GM19025 (cell line): ENCODE data around the gene FBRSL1.

Experiments used
- ATAC-seq: cut with Tn5 transposase; IDR thresholded peaks from one replicate; pipeline ENCODE4 v1.9.1; 2021; ENCODE audit warnings: mild to moderate bottlenecking, low read depth, moderate library complexity; ENCODE audit not compliant: unreplicated experiment

FBRSL1 gene

DNA sequence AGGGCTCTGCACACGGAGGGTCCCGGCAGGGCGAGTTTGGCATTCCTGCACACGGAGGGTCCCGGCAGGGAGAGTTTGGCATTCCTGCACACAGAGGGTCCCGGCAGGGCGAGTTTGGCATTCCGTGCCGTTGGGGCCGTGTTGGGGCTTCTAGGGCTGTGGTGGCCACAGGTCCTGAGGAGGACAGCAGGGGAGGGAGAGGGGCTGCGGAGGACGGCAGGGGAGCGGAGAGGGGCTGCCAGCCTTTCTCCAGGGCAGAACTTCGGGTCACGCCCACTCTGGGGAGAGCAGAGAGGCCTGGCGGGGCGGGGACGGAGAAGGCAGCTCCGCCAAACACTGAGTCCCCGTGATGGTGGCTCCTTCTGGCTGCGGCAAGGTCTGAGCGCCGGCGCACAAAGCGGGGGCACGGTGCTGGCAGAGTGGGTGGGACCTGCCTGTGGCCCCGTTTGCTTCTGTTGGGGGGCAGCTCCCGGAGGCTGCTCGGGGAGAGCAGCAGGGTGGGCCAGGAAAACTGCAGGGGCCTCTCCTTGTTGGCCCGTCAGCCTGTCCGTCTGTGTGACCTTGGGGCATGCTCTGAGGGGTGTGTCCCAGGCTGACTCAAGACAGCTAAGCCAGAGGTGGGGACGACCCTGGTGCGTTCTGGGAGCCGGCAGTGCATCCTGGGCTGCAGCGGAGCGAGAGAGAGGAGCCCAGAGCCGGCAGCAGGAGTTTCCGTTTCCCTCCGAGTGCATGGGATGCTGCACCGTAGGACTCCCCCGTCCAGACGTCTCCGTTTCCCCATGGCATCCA lies 60.3 kb downstream of the FBRSL1 start:
- no peak for ATAC-seq

DNA sequence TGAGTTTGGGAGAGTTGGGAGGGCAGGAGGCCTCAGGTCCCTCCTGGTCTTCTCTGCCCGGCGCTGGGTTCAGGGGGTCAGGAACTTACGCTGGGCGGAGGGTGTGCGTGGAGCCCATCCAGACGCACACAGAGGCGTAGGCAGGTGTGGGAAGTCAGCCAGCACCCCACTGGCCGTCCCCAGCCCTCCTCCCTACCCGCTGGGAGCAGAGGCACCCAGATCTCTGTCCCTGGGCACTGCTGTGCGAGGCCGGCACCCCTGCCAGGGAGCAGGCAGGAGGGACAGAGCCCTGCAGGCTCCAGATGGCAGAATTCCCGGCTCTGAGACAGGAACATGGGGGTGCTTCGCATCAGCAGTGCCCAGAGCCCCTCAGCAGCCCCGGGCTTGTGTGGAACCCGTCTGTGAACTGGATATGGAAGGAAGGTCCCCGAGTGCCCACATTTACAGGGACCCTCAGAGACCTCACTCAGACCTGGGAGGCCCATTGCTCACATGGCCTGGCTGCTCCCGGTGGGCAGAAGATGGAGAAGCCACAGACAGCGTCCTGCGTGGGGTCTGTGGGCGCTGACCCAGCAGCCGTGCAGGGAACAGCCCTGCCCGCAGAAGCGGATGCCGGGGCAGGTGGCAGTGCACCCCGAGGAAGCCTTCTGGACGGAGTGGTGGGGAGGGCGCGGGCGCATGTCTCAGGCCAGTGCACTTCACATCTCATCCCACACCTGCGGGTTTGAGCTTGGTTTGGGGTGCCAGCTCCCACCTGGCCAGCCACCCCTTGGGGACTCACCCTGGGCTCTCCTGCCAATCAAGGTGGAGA lies 61.1 kb downstream of the FBRSL1 start:
- no peak for ATAC-seq

DNA sequence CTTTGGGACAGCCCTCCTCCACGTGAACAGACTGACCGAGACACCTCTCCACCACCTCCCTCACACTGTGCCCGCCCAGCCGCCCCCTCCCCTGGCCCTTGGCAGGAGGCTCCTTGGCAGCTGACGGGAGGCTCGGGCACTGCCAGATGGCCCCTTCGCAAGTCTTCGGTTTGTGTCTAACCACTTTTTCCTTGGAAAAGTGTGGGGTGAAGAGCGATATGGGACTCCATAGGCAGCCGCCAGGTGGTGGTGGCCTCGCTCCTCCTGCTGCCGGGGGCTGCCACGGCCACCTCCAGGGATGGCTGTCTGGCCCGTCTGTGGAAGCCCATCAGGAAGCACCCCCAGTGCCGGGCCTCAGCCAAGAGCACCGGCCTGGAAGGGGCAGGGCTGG lies 61.7 kb downstream of the FBRSL1 start:
- ATAC-seq = no peak

DNA sequence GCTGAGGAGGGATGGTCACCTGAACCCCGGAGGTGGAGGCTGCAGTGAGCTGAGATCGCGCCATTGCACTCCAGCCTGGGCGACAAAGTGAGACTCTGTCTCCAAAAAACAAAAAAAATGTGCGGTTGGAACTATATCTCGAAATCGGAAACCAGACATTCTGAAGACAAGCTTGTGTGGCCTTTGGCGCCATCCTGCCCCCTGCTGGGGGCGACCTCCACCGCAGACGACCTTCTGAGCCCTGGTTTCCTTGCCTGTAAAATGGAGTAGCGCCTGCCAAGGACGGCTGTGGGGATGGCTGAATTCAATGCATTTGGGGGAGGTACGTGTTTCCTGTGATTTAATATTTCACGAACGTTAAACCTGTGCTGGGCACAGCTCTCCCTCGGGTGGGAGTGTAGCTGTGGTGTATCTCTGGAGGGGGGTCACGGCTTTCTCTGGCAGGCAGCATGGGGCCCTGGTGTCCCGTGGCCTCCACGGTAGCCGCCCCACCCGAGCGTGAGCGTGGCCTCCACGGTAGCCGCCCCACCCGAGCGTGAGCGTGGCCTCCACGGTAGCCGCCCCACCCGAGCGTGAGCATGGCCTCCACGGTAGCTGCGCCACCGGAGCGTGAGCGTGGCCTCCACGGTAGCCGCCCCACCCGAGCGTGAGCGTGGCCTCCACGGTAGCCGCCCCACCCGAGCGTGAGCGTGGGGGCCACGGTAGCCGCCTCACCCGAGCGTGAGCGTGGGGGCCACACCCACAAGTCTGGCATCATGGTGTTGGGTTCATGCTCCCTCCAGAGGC lies 65.1 kb downstream of the FBRSL1 start:
- ATAC-seq = no peak

DNA sequence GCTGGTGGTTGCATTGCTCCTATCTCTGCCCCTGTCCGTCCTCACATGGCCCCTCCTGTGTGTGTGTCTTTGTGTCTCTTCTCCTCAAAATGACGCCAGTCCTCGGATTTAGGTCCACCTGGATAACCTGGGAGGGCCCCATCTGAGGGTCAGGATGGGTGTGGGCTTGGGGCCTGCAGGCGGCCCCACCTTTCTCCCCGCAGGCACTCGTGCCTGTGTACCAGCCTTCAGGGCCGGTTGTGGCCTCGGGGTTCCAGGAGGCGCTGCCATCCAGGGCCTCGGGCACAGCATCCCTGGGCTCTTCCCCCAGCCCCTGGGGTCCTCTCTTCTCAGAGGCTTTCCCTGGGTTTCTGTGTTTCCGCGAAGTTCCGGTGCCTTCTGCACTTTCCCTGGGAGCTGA lies 65.7 kb downstream of the FBRSL1 start:
- no peak for ATAC-seq

DNA sequence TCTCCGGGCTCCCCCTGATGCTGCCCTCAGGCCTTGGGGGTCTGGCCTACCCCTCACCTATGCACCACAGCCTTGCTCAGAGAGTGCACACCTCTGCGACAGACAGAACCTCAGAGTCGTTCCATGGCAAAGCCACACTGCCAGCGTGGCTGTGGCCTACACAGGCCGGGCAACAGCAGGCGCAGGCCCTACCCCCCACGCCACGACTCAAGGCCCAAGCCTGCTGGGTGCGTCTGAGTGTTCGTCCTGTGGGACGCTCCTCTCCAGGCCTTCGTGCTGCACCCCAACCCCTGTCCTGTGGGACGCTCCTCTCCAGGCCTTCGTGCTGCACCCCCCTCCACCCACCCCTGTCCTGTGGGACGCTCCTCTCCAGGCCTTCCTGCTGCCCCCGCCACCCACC lies 66.3 kb downstream of the FBRSL1 start:
- no peak for ATAC-seq

DNA sequence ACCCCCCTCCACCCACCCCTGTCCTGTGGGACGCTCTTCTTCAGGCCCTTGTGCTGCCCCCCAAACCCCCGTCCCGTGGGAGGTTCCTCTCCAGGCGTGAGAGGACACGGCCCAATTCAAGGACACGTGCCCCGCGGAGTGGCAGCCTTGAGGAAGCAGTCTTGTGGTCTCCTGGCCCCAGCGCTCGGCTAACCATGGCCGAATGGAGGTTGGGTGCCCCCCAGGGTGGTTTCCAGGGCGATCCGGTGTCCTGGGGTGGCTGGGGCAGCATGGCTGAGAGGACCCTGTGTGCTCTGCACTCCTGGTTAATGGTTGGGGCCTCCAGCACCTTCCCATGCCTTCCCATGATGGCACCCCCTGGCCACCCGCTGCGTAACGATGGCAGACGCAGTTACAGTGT lies 66.8 kb downstream of the FBRSL1 start:
- no peak for ATAC-seq

DNA sequence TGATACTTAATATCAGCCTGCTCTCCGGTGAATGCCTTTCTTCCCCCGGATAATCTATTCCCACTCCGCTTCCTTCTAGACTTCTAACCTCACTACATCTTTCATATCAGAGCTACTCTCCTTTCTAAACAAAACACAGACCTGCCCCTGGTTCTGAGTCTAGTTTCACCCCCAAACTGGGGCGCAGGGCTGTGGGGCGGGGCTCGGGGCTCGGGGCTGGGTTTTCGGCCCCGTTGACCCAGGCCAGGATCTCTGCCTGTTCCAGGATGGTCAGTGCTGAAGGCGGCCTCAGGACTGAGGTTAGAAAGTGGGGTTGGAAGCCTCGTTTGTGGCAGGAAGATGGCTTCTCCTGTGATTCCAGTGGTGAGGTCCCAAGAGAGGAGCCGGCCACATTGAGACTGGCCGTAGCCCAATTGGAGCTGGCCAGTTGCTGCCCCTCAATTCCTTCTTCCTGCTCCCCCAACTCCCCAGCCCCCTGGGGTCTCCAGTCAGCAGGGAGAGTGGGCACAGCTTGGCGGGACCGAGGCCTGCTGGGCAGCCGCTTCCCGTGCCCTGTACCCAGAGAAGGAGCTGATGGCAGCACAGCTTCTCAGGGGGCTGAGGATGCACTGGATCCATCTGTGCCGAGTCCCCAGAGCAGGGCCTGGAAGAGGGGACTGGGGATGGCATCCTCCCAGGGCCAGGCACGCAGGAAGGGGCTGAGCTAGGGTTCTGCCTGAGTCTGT lies 67.5 kb downstream of the FBRSL1 start:
- no peak for ATAC-seq

DNA sequence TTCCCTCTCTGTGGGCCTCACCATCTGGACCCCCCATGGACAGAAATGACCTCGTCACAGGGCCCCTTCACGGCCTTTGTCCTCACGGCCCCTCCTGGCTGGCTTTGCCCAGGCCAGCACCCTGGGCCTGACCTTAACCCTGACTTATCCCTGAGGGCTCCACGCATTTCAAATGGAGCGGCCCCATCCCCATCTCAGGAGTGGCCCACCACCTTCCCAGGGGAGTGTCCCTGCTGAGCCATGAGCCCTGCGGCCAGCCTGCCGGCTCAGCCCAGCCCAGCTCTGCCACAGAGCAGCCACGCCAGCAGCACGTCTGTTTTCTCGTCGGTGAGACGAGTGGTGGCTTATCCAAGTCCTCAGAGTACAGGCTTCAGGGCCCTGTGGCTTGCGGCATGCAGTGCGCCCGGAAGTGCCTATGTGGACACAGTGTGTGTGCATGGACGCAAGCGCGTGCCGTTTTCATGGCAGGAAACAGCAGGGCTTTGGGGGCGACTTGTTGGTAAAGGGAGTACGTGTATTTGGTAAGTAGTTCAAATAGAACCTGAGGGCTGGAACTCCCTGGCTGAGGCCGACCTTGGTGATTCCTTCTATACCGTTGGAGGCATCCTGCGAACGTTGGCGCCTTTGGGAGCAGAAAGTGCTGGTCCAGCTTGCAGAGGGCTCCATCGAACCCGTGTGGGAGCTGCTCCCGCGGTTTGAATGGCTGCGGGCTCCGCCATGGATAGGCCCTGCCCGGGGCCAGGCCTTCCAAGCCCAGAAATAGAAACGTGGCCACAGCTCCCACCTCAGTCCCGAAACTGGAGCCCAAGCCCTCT lies 68.3 kb downstream of the FBRSL1 start:
- ATAC-seq = no peak

DNA sequence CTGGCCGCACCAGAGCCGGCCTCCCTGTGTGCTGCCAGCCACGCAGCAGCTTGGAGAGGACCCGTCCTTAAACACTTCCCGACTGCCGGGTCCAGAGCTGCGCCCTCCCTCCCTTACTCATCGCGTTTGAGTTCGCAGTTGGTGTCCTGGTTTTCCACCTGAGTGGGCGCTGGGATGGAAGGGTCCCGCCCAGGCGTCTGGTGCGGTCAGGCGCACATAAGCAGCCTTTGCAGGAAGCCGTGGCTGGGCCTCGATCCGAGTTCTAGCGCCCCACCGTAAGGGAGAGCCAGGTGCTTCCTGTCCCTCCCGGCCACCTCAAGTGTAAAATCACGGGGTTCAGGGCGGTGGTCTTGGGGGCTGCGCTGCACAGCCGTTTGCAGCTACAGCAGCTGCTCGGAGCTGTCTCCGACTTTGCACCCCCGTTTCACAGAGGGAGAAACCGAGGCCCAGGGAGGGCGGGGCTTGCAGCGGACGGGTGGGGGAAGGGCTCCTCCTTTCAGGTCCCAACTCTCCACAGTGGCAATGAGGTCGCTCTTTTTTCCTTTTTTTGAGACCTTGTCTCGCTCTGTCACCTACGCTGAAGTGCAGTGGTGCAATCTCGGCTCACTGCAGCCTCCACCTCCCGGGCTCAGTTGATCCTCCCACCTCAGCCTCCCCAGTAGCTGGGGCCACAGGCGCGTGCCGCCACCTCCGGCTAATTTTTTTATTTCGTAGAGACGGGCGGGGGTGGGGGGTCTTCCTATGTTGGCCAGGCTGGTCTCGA lies 69.1 kb downstream of the FBRSL1 start:
- ATAC-seq = no peak

DNA sequence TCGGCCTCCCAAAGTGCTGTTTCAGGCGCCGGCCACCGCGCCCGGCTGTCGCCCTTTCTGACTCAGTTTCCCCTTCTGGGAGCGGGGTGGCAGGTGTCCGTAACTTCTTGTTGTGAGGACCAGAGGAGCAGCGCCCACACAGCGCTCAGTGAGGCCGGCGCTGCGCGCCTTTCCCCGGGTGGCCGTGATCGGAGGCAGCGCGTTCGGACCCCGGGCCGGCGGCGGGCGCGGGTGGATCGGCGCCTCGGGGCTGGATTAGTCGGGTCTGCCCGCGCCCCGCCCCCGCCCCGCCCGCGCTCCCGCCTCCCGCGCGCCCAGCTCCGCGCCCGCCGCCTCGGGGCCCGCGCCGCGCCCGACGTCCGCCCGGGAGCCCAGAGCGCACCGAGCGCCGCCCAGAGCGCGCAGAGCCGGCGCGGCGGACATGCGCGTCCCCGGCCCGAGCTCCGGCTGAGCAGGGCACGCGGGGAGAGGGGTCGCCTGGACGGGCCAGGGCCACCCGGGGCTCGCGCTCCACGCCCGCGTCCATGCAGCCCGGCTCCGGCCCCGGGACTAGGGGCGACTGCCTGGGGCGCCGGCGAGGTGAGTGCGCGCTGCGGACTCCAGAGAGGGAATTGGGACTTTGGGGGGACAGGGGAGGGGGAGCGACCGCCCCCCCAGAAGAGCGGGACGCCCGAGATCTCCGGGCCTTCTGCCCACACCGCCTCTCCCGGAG lies 69.9 kb downstream of the FBRSL1 start:
- no peak for ATAC-seq

DNA sequence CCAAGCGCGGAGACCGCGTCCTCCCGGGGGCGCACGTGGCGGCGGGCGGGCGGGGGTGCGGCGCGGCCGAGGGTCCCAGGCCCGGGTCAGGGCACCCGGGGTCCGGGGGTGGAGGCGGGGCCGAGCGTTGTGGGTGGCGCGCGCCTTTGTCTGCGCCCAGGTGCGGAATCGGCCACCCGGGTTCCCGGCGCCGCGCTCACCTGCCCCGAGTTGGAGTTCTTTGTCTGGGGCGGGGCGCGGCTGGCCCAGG lies 70.3 kb downstream of the FBRSL1 start:
- ATAC-seq = no peak

DNA sequence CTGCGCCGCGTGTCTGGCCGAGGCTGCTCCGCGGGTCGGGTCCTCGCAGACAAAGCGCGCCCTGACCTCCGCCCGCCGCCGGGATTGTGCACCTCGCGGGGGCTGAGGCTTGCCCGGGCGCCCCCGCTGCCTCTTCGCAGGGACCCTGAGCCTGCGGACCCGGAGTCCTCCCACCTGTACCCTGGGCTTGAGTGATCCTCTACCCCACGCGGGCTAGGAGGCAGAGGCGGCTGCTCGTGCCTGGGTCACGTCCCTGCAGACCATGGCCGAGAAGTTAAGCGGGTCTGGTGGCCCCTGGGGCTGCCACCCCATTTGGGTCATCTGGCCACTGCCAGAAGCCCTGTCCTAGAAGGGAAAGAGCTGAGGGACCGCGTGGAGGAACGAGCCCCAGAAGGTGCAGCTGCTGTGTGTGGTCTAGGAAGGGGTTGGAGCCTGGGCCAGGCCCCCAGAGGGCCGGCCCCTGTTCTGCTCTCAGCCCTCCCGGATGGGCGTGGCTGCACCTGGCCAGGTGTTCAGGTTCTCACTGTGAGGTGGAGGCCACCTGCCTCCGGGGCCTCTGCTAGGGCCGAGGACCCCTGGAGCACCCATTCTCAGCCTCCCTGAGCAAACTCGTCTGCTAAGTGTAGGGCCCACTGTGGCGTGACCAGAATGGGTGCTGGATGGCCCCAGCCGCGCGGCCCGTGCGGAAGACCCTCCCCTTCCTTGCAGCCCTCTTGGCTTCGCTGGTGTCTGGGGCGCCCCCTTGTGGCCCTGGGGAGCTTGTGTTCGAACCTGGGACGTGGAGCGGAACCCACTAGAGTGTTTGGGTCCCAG lies 70.9 kb downstream of the FBRSL1 start:
- ATAC-seq = no peak
